HG03521 (cell line): ENCODE results near the gene ZIM2.

Source experiments
- ATAC-seq: cut with Tn5 transposase; IDR thresholded peaks from one replicate; pipeline ENCODE4 v1.9.1; 2021; ENCODE audit warnings: mild to moderate bottlenecking, moderate library complexity; ENCODE audit not compliant: unreplicated experiment

The ZIM2 gene

GRCh38 chr19:56839652-56840450 lies 675 bp downstream of the ZIM2 start:
- no peak for ATAC-seq

GRCh38 chr19:56838909-56839651 lies 1.4 kb downstream of the ZIM2 start:
- ATAC-seq: no peak

- no peak for ATAC-seq
Observed at GRCh38 chr19:56838024-56838908, 2.3 kb downstream of the ZIM2 start.

- no peak for ATAC-seq
Observed at GRCh38 chr19:56837492-56838023, 3.0 kb downstream of the ZIM2 start.

- ATAC-seq: no peak
Observed at GRCh38 chr19:56837004-56837403, 3.5 kb downstream of the ZIM2 start.

GRCh38 chr19:56836059-56836458 lies 4.5 kb downstream of the ZIM2 start:
- ATAC-seq: no peak

GRCh38 chr19:56835401-56835800 lies 5.1 kb downstream of the ZIM2 start:
- no peak for ATAC-seq

GRCh38 chr19:56834564-56835375 lies 5.8 kb downstream of the ZIM2 start:
- ATAC-seq: no peak

GRCh38 chr19:56832352-56832928 lies 8.1 kb downstream of the ZIM2 start:
- ATAC-seq: no peak

- ATAC-seq: no peak
Observed at GRCh38 chr19:56831255-56831654, 9.3 kb downstream of the ZIM2 start.

- ATAC-seq: no peak
Observed at GRCh38 chr19:56829596-56829995, 10.9 kb downstream of the ZIM2 start.

- no peak for ATAC-seq
Observed at GRCh38 chr19:56827708-56828107, 12.8 kb downstream of the ZIM2 start.

- no peak for ATAC-seq
Observed at GRCh38 chr19:56823956-56824355, 16.6 kb downstream of the ZIM2 start.

GRCh38 chr19:56823417-56823816 lies 17.1 kb downstream of the ZIM2 start:
- no peak for ATAC-seq

- ATAC-seq: no peak
Observed at GRCh38 chr19:56822755-56823154, 17.8 kb downstream of the ZIM2 start.

- ATAC-seq: no peak
Observed at GRCh38 chr19:56821675-56822074, 18.9 kb downstream of the ZIM2 start.

- no peak for ATAC-seq
Observed at GRCh38 chr19:56821209-56821608, 19.3 kb downstream of the ZIM2 start.

- ATAC-seq: no peak
Observed at GRCh38 chr19:56819166-56819565, 21.4 kb downstream of the ZIM2 start.

GRCh38 chr19:56814656-56815055 lies 25.9 kb downstream of the ZIM2 start:
- no peak for ATAC-seq

- no peak for ATAC-seq
Observed at GRCh38 chr19:56813531-56813930, 27.0 kb downstream of the ZIM2 start.
